ENCODE measurements around the gene ARHGEF25.

ARHGEF25 gene

GRCh38 chr12:57575771-57576612 is 35.2 kb upstream of the ARHGEF25 start:
- TF ChIP-seq ZFX (IDR thresholded peaks at IDR 0.05; ENCODE audit: borderline replicate concordance): no peak
- TF ChIP-seq, protein P1, sequence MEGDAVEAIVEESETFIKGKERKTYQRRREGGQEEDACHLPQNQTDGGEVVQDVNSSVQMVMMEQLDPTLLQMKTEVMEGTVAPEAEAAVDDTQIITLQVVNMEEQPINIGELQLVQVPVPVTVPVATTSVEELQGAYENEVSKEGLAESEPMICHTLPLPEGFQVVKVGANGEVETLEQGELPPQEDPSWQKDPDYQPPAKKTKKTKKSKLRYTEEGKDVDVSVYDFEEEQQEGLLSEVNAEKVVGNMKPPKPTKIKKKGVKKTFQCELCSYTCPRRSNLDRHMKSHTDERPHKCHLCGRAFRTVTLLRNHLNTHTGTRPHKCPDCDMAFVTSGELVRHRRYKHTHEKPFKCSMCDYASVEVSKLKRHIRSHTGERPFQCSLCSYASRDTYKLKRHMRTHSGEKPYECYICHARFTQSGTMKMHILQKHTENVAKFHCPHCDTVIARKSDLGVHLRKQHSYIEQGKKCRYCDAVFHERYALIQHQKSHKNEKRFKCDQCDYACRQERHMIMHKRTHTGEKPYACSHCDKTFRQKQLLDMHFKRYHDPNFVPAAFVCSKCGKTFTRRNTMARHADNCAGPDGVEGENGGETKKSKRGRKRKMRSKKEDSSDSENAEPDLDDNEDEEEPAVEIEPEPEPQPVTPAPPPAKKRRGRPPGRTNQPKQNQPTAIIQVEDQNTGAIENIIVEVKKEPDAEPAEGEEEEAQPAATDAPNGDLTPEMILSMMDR (IDR thresholded peaks at IDR 0.05): no peak
- H3K27ac ChIP-seq: no peak overlapping the region

- no peak for TF ChIP-seq ZFX (IDR thresholded peaks at IDR 0.05; ENCODE audit: borderline replicate concordance)
- TF ChIP-seq, protein P1 (IDR thresholded peaks at IDR 0.05): no peak
These were observed 34.5 kb upstream of the ARHGEF25 start for GRCh38 chr12:57576613-57577160.

GRCh38 chr12:57577981-57578758 is 33.1 kb upstream of the ARHGEF25 start:
- H3K27ac ChIP-seq: no peak overlapping the region
- TF ChIP-seq ZFX (IDR thresholded peaks at IDR 0.05; ENCODE audit: borderline replicate concordance): no peak
- TF ChIP-seq, protein P1 (IDR thresholded peaks at IDR 0.05): no peak

More at GRCh38 chr12:57576613-57577160, 34.5 kb upstream of the ARHGEF25 start:
- no peak overlapping the region for H3K27ac ChIP-seq

DNA sequence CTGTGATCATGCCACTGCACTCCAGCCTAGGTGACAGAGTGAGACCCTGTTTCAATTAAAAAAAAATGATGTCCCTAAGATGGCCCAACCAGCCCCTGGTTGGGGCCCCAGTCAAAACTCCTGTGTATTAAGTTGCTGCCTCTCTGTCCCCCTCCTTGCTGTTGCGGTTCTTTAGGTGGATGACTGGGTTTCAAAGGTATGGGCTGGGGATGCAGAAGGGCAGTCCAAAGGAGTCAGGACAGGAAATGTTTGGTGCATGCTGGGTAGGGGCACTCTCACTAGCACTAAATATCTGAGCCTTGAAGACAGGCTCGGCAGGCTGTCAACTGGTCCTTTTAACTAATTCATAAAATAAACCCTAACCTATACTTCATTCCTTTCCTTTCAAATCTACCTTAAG is 32.2 kb upstream of the ARHGEF25 start:
- no peak for TF ChIP-seq ZFX (IDR thresholded peaks at IDR 0.05; ENCODE audit: borderline replicate concordance)
- TF ChIP-seq, protein P1 (IDR thresholded peaks at IDR 0.05): no peak
- H3K27ac ChIP-seq: no peak overlapping the region

- no peak for TF ChIP-seq ZFX (IDR thresholded peaks at IDR 0.05; ENCODE audit: borderline replicate concordance)
- TF ChIP-seq, protein P1 (IDR thresholded peaks at IDR 0.05): no peak
- no peak overlapping the region for H3K27ac ChIP-seq
These were observed 31.4 kb upstream of the ARHGEF25 start for GRCh38 chr12:57579677-57580465.

DNA sequence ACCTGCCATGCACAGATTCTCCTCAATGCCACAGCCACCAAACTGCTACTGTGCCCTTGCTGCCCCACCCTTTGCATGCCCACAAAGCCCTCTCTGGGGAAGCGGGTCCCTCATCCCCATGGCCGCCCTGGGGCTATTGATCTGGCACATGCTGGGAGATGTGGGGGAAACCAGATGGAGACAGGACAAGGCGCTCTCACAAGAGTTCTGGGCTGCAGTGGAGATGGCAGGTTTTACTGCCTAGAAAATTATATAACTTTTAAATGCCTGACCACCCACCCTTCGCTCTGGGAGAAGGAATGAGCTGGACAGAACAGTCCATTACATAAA is 30.8 kb upstream of the ARHGEF25 start:
- TF ChIP-seq, protein P1 (IDR thresholded peaks at IDR 0.05): no peak
- TF ChIP-seq ZFX (IDR thresholded peaks at IDR 0.05; ENCODE audit: borderline replicate concordance): no peak
- H3K27ac ChIP-seq: no peak overlapping the region
